GM19397 (cell line): Measurements from ENCODE around the gene DAAM2.

Experiments
- ATAC-seq: cut with Tn5 transposase; IDR thresholded peaks from one replicate; pipeline ENCODE4 v1.9.1; 2021; ENCODE audit warnings: mild to moderate bottlenecking, moderate library complexity; ENCODE audit not compliant: unreplicated experiment

Gene DAAM2

DNA sequence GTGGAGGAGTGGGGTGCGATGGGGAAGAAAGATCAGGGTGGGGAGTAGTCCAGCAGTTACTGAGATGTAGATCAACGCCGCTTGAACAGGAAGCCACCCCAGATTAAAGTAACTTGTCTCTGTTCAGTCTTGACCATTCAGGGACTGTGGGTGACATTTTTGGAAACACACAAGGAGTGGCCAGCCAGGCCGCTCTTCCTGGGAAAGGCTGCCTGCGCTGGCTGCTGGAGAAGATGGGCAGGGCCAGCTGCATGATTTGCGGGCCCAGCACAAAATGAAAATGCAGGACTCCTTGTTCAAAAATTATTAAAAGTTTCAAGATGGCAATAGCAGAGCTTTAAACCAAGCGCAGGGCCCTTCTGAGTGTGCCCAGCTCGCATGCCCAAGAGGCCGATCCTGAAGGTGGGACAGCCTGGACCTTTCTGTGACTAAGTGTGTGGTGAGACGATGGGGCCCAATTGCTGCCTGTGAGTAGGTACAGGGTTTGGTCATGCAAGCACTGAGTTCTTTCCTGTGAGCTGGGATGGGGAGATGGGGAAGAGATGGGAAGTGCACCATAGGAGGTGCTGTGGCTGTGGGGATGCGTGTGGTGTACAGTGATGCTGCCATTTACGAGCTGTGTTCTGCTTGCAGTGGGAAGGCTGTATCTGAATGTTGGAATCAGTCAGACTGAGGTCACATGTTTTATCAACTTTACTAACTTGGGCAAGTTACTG is 51.3 kb downstream of the DAAM2 start:
- ATAC-seq, result no peak

DNA sequence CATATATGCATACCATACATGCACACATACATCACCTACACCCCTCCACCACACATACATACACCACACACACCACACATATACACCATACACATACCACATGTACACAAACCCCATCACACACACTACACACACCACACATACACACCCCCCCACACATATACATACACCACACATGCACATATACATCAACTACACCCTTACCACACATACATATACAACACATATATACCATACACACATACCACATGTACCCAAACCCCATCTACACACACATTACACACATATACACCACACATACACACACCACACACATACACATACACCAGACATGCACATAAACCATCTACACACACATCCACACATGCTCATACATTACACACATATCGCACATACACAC is 52.7 kb downstream of the DAAM2 start:
- ATAC-seq, result no peak

DNA sequence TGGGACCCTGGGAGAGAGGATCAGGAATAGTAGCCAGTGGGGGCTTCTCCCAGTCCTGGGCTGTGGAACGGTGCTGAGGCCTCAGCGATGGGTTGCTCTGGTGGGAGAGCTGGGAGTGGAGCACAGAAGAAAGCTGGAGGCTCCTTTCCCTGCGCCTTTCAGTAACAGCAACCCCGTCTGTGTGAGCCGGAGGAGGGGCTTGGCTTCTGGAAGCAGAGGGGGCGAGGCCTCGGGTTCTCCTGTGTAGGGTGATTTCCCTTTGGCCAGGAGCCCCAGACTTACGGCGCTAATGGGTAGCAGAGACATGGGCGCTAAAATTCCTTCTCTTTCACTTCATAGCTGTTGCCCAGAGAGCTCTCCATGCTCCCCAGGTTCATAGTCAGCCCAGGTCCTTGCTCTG is 55.0 kb downstream of the DAAM2 start:
- ATAC-seq, result no peak

- no peak for ATAC-seq
Observed at GRCh38 chr6:39848171-39848570, 56.0 kb downstream of the DAAM2 start.

GRCh38 chr6:39849228-39849627 is 57.1 kb downstream of the DAAM2 start:
- ATAC-seq, result no peak

GRCh38 chr6:39849764-39850163 is 57.6 kb downstream of the DAAM2 start:
- ATAC-seq, result no peak

- no peak for ATAC-seq
Observed at GRCh38 chr6:39850736-39851297, 58.6 kb downstream of the DAAM2 start.

- no peak for ATAC-seq
Observed at GRCh38 chr6:39851331-39851730, 59.2 kb downstream of the DAAM2 start.

DNA sequence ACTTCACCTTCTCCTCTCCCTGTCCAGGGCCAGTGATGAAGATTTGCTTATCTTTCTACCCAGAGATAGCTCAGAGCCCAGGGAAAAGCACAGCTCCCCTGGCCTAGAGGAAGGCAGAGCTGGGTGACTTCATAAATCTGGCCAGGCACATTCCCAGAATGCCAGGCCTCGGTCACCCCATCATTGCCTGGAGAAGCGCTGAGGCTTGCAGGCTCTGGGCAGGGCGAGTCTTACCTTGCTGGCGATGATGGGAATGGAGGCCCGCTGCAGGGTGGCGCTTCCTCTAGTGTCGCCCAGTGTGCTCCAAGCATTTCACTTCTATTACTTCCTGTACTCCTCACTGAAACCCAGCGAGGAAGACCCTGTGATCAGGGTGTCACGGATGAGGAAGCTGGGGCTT is 60.1 kb downstream of the DAAM2 start:
- ATAC-seq, result no peak

DNA sequence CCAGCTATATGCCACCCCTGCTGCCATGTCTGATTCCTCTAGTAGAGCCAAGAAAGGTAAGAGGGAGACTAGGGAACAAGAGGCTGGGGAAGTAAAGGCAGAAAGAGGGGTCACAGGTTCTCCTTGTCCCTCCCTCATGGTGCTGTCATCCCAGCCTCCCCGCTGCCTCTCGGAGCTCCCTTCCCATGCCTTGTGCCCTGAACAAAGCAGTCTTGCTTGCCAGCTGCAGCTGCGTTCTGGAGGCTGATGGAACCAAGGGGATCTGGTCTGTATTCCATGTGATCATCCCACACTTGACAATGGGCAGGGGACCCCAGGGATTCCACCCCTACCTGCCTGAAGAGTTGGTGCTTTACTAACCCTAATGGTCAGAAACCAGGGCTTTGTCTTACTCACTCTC is 61.4 kb downstream of the DAAM2 start:
- ATAC-seq, result no peak

- ATAC-seq, result no peak
Observed at GRCh38 chr6:39855356-39855995, 63.3 kb downstream of the DAAM2 start.

DNA sequence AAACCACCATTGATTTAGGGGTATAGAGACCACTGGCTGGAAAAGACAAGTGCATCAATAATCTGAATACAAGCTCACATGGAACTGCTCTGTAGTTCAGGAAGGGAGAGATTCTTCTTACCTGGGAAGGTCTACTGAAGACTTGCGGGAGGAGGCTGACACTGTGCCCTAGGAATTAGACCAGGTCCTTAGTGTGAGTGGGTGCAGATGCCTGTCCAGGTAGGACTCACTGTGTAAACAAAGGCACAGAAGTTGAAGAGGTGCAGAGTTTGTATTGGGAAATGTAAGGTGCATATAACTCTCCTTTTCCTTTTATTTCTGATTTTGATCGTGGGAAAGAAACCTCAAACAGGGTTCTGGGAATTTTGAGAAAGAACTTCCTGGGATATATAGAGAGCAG is 66.8 kb downstream of the DAAM2 start:
- no peak for ATAC-seq

GRCh38 chr6:39861663-39862062 is 69.5 kb downstream of the DAAM2 start:
- no peak for ATAC-seq

DNA sequence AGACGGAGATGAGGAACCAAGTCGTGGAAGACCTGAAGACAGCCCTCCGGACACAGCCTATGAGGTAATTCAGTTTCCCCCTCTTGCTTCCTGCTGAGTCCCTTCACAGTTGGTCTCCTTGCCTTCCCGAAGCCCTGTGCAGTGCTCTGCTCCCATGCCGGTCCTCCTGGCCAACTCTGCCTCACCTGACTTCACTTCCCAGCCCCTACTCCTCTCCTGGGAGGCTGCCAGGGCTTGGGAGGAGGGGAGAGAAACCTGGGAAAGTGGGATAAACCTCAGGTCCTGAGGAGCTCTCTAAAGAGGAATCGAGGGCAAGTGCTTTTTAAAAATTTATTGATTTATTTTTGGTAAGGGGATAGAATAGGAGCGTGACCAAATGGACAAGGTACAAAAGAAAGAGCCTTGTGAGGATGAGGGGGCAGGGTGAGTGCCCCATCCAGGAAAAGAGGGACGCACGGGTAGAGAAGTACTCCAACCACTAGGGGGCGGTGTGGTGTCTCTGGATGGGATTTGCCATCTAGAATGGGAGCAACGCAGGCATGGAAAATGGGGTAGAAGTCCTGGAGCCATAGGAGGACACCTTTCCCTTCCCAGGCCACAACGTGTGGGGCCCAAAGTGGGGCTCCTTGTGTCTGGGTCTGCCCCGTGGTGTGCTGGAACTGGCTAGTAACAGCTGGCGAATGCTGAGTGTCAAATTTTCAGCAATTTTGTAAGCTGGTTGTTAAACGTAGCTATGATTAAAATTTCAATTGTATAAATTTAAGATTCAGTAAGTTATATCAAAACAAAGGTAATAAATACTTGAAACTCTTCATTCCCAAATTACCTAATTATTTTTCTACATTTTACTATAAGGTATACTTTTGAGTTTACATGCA is 73.1 kb downstream of the DAAM2 start:
- ATAC-seq, result no peak

DNA sequence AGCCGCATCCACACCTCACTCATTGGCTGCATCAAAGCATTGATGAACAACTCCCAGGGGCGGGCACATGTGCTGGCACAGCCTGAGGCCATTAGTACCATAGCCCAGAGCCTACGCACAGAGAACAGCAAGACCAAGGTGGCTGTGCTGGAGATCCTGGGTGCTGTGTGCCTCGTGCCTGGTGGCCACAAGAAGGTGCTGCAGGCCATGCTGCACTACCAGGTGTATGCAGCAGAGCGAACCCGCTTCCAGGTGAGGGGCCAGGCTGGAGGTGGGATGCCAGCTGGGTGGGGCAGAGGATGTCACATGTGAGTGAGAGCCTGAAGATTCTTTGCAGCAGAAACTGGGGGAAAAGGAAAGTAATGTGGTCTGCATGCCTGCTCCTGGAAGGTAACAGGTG is 75.4 kb downstream of the DAAM2 start:
- ATAC-seq, result no peak

- no peak for ATAC-seq
Observed at GRCh38 chr6:39870950-39871349, 78.8 kb downstream of the DAAM2 start.

GRCh38 chr6:39873439-39873838 is 81.3 kb downstream of the DAAM2 start:
- no peak for ATAC-seq

- ATAC-seq, result no peak
Observed at GRCh38 chr6:39876111-39876510, 83.9 kb downstream of the DAAM2 start.

DNA sequence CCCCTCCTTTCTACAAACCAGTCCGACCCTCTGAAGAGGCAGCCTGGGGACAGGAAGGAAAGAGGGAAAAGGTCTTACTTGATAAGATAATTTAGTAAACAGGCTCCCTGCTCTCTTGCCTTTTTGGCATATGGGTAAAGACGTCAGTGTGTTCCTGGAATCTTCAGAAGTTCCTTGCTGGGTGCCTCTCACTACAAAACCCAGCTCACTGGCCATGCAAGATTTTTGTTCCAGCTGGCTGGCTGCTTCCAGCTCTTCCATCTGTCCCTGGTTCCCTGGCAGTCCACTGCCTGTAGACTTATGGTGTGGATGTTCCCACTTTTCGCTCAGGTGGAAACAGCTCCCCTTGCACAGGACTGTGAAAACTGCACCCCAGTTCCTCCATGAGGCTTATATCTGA is 84.7 kb downstream of the DAAM2 start:
- ATAC-seq, result no peak

- ATAC-seq, result no peak
Observed at GRCh38 chr6:39879535-39879934, 87.4 kb downstream of the DAAM2 start.

DNA sequence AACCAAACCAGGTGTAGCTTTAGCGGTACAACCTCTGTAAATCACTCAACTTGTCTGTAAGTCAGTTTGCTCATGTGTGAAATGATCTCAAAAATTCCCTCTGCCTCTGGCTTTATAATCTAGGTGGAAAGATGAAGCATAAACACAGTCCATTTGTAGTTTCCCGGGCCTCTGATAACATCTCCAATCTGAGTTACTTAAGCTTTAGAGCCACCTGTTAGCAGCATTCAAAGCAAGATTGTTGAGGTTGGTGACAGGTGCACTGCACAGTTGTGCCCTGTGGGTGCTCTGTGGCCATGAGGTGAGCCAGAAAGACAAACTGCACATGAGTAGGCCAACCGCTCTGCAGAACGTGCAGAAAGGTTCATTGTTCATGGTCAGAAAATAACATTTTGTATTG is 88.4 kb downstream of the DAAM2 start:
- no peak for ATAC-seq
